K562 (cell line): Measurements from ENCODE around the gene CPED1. TPM values are rescaled to one million over a fixed set of nuclear protein-coding genes. Genes with fewer than 3 reads are reported as not detected.

Experiments used
- CSDE1 ChIP-seq, 2 experiments: fragments of 450-650 bp; IDR thresholded peaks; 2 replicates each; pipeline ENCODE4 v1.6.1; 2016; ENCODE audit warnings: mild to moderate bottlenecking in 1 of 2
- DPF2 ChIP-seq: fragments of 450-650 bp; IDR thresholded peaks from 2 replicates; pipeline ENCODE4 v1.6.1; 2016
- JUN ChIP-seq, 2 experiments: sonication (generic) in 1 of 2; formaldehyde crosslinking in 1 of 2; IDR thresholded peaks; 2 replicates each; pipeline versions ENCODE4 v1.6.1 to v1.8.0; 2012 to 2022; ENCODE audit warnings: borderline replicate concordance in 2 of 2, mild to moderate bottlenecking in 2 of 2, improper control_type of control experiment in 1 of 2, low read depth in 1 of 2, low read length in 1 of 2, missing genetic modification reagents in 1 of 2
- JUND ChIP-seq, 2 experiments: IDR thresholded peaks; 2 replicates in 1 of 2; 3 replicates in 1 of 2; pipeline ENCODE4 v1.6.1; 2011; ENCODE audit warnings: borderline replicate concordance in 2 of 2, low read depth in 2 of 2, low read length in 2 of 2, improper control_type of control experiment in 1 of 2, missing biosample characterization in 1 of 2, missing genetic modification characterization in 1 of 2, missing genetic modification reagents in 1 of 2
- KDM5B ChIP-seq: fragments of 200-600 bp; sonication (generic); IDR thresholded peaks from 2 replicates; pipeline ENCODE4 v1.6.1; 2012; ENCODE audit warnings: low read depth, mild to moderate bottlenecking, moderate library complexity, low read length, control low read depth, inconsistent platforms; ENCODE audit not compliant: insufficient replicate concordance
- KLF1 ChIP-seq: fragments of 450-650 bp; IDR thresholded peaks from 2 replicates; pipeline ENCODE4 v1.6.1; 2016; ENCODE audit warnings: missing genetic modification characterization, missing compliant biosample characterization
- SMAD2 ChIP-seq: fragments of 150-350 bp; IDR thresholded peaks from 2 replicates; pipeline ENCODE4 v1.6.1; 2014; ENCODE audit warnings: low read depth, mild to moderate bottlenecking, low read length
- SNIP1 ChIP-seq: fragments of 450-650 bp; IDR thresholded peaks from 2 replicates; pipeline ENCODE4 v1.7.1; 2017; ENCODE audit warnings: low read depth, mild to moderate bottlenecking
- SREBF1 ChIP-seq: fragments of 150-350 bp; IDR thresholded peaks from 2 replicates; pipeline ENCODE4 v1.6.1; 2014; ENCODE audit warnings: antibody characterized with exemption, low read depth, low read length, borderline replicate concordance
- ZBTB7A ChIP-seq: IDR thresholded peaks from 2 replicates; pipeline ENCODE4 v1.6.1; 2011; ENCODE audit warnings: low read depth, mild to moderate bottlenecking, low read length, moderate library complexity, borderline replicate concordance; ENCODE audit not compliant: control insufficient read depth
- polyA plus RNA-seq, 8 experiments: library from polyadenylated mRNA; depleted of rRNA in 4 of 8; stranded (reverse) in 5 of 8; unstranded in 3 of 8; fragments of >200 nt; fragmentation: Nextera tagmentation in 2 of 8; fragmentation: Illumina TruSeq in 1 of 8; extraction: Ambion mirVana in 2 of 8; extraction: Trizol in 1 of 8; gene quantifications; 2 replicates each; pipeline versions ENCODE4 v1.2.1 to v1.2.3, GENCODE V29; 2011 to 2014; ENCODE audit warnings: inconsistent platforms in 1 of 8, missing spikeins in 1 of 8
- total RNA-seq, 7 experiments: library from RNA; depleted of rRNA in 6 of 7; stranded (reverse); fragments of >200 nt in 6 of 7; fragmentation: Illumina TruSeq in 2 of 7; extraction: Trizol in 2 of 7; gene quantifications; 2 replicates each; pipeline versions ENCODE4 v1.2.1 to v1.2.3, GENCODE V29; 2011 to 2021; ENCODE audit warnings: low replicate concordance in 1 of 7
- TF ChIP-seq, protein P1 (sequence below): sonication (generic); formaldehyde crosslinking; IDR thresholded peaks from 2 replicates; pipeline ENCODE4 v1.8.0; 2023; ENCODE audit warnings: mild to moderate bottlenecking, missing genetic modification reagents
- TF ChIP-seq, protein P2 (sequence below): fragments of 450-650 bp; formaldehyde crosslinking; conservative IDR thresholded peaks from 2 replicates; pipeline ENCODE4 v1.4.0; 2022; ENCODE audit warnings: mild to moderate bottlenecking, missing genetic modification characterization
- TF ChIP-seq, protein P3 (sequence below): fragments of 250-450 bp; sonication (Bioruptor Pico); IDR thresholded peaks from 2 replicates; pipeline ENCODE4 v1.5.0; 2021
- TF ChIP-seq, protein P4 (sequence below): fragments of 250-450 bp; sonication (Bioruptor Pico); IDR thresholded peaks from 2 replicates; pipeline ENCODE4 v1.4.0; 2020; ENCODE audit warnings: mild to moderate bottlenecking, moderate library complexity, borderline replicate concordance
- TF ChIP-seq, protein P5 (sequence below): sonication (generic); formaldehyde crosslinking; IDR thresholded peaks from 2 replicates; pipeline ENCODE4 v1.9.0; 2022; ENCODE audit warnings: mild to moderate bottlenecking, missing genetic modification reagents
- TF ChIP-seq, protein P6 (sequence below): fragments of 450-650 bp; formaldehyde crosslinking; IDR thresholded peaks from 2 replicates; pipeline ENCODE4 v1.4.0; 2022; ENCODE audit warnings: mild to moderate bottlenecking, moderate library complexity

Gene CPED1
- total and polyA plus RNA-seq, 9 of the 15 experiments (the other 6 are each of a cell fraction or from before 2014, with no cell fraction given): 195 to 393 (median 290) TPM

DNA sequence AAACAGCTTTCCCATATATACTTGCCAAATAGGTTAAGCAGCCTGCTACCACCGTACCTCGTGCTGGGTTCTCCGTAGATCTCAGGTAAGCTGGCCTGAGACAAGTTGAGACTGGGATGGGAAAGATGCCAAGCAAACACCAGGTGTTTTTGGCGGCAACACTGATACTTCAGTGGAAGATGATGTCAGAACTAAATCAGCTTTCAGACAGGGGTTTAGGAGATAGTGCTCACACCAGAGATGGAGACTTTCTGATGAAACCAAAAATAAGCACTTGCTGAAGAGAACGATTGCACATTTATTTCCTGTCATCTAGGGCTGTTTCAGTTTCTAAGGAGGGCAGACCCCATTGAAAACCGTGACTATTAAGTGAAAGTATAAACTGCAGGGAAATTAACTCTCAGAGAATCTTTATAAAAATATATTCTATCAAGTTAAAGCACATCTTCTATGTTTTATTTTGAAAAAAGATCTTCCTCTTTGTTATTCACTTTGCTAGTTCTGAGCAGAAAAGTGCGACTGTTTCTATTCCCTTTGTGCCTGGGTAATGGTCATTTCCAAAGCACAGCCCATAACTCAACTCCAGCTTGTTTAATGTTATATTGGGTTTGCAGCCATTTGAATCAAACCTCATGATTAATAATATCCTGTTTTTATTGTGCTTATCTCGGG, 149.9 kb downstream of the CPED1 start (continued):
- TF ChIP-seq, protein P1, sequence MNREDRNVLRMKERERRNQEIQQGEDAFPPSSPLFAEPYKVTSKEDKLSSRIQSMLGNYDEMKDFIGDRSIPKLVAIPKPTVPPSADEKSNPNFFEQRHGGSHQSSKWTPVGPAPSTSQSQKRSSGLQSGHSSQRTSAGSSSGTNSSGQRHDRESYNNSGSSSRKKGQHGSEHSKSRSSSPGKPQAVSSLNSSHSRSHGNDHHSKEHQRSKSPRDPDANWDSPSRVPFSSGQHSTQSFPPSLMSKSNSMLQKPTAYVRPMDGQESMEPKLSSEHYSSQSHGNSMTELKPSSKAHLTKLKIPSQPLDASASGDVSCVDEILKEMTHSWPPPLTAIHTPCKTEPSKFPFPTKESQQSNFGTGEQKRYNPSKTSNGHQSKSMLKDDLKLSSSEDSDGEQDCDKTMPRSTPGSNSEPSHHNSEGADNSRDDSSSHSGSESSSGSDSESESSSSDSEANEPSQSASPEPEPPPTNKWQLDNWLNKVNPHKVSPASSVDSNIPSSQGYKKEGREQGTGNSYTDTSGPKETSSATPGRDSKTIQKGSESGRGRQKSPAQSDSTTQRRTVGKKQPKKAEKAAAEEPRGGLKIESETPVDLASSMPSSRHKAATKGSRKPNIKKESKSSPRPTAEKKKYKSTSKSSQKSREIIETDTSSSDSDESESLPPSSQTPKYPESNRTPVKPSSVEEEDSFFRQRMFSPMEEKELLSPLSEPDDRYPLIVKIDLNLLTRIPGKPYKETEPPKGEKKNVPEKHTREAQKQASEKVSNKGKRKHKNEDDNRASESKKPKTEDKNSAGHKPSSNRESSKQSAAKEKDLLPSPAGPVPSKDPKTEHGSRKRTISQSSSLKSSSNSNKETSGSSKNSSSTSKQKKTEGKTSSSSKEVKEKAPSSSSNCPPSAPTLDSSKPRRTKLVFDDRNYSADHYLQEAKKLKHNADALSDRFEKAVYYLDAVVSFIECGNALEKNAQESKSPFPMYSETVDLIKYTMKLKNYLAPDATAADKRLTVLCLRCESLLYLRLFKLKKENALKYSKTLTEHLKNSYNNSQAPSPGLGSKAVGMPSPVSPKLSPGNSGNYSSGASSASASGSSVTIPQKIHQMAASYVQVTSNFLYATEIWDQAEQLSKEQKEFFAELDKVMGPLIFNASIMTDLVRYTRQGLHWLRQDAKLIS (CRISPR knock-in tag): no peak
- TF ChIP-seq ZBTB7A: no peak
- TF ChIP-seq, protein P2, sequence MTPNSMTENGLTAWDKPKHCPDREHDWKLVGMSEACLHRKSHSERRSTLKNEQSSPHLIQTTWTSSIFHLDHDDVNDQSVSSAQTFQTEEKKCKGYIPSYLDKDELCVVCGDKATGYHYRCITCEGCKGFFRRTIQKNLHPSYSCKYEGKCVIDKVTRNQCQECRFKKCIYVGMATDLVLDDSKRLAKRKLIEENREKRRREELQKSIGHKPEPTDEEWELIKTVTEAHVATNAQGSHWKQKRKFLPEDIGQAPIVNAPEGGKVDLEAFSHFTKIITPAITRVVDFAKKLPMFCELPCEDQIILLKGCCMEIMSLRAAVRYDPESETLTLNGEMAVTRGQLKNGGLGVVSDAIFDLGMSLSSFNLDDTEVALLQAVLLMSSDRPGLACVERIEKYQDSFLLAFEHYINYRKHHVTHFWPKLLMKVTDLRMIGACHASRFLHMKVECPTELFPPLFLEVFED (CRISPR knock-in tag): 0 out of 2 replicates have a peak, but pooled peaks have one; percentile 22
- no peak for TF ChIP-seq KLF1 (tag)
- TF ChIP-seq JUN (IDR thresholded peaks at IDR 0.05; ENCODE audit: borderline replicate concordance, low read depth, low read length): peak; percentile 89
- peak; percentile 68; the same call in 1 of the 2 replicates for TF ChIP-seq JUN (CRISPR knock-in tag; IDR thresholded peaks at IDR 0.05; ENCODE audit: borderline replicate concordance)
- peak; percentile 83; the same call in 1 of the 2 replicates for TF ChIP-seq DPF2
- peak; percentile 92 for TF ChIP-seq JUND (IDR thresholded peaks at IDR 0.05; ENCODE audit: borderline replicate concordance, low read depth, low read length)
- TF ChIP-seq JUND (tag; IDR thresholded peaks at IDR 0.05; ENCODE audit: borderline replicate concordance, low read depth, low read length): peak; percentile 46; the same call in 1 of the 3 replicates
- TF ChIP-seq SMAD2: no peak
- TF ChIP-seq, protein P3, sequence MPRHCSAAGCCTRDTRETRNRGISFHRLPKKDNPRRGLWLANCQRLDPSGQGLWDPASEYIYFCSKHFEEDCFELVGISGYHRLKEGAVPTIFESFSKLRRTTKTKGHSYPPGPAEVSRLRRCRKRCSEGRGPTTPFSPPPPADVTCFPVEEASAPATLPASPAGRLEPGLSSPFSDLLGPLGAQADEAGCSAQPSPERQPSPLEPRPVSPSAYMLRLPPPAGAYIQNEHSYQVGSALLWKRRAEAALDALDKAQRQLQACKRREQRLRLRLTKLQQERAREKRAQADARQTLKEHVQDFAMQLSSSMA (CRISPR knock-in tag): no peak
- no peak for TF ChIP-seq SREBF1
- no peak for TF ChIP-seq SNIP1
- no peak for TF ChIP-seq KDM5B
- TF ChIP-seq, protein P4, sequence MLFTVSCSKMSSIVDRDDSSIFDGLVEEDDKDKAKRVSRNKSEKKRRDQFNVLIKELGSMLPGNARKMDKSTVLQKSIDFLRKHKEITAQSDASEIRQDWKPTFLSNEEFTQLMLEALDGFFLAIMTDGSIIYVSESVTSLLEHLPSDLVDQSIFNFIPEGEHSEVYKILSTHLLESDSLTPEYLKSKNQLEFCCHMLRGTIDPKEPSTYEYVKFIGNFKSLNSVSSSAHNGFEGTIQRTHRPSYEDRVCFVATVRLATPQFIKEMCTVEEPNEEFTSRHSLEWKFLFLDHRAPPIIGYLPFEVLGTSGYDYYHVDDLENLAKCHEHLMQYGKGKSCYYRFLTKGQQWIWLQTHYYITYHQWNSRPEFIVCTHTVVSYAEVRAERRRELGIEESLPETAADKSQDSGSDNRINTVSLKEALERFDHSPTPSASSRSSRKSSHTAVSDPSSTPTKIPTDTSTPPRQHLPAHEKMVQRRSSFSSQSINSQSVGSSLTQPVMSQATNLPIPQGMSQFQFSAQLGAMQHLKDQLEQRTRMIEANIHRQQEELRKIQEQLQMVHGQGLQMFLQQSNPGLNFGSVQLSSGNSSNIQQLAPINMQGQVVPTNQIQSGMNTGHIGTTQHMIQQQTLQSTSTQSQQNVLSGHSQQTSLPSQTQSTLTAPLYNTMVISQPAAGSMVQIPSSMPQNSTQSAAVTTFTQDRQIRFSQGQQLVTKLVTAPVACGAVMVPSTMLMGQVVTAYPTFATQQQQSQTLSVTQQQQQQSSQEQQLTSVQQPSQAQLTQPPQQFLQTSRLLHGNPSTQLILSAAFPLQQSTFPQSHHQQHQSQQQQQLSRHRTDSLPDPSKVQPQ (CRISPR knock-in tag): no peak
- TF ChIP-seq, protein P5, sequence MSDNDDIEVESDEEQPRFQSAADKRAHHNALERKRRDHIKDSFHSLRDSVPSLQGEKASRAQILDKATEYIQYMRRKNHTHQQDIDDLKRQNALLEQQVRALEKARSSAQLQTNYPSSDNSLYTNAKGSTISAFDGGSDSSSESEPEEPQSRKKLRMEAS: no peak
- TF ChIP-seq CSDE1 (IDR thresholded peaks at IDR 0.05): no peak
- TF ChIP-seq, protein P6, sequence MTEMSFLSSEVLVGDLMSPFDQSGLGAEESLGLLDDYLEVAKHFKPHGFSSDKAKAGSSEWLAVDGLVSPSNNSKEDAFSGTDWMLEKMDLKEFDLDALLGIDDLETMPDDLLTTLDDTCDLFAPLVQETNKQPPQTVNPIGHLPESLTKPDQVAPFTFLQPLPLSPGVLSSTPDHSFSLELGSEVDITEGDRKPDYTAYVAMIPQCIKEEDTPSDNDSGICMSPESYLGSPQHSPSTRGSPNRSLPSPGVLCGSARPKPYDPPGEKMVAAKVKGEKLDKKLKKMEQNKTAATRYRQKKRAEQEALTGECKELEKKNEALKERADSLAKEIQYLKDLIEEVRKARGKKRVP (CRISPR knock-in tag): peak; percentile 97
